Measurements from ENCODE around the gene H2BK1.

- no peak for TF ChIP-seq CTCF (IDR thresholded peaks at IDR 0.05)
- no peak for TF ChIP-seq POLR2A (IDR thresholded peaks at IDR 0.05)
Measured at GRCh38 chr7:151174246-151175046, 35.8 kb downstream of the H2BK1 start.

Measured in heart left ventricle (tissue), 13 donors.